Endometrial microvascular endothelial cells (primary cell): ENCODE measurements around the gene SH3RF1. TPM values are rescaled to one million over a fixed set of nuclear protein-coding genes. Genes with fewer than 3 reads are reported as not detected.

ENCODE experiments used
- in situ Hi-C: cut with HindIII; loops from 2 replicates; pipeline ENCODE4 v1.10.0; 2017; ENCODE audit warnings: low sequenced_read_pairs, low pct_unique_long_range_greater_than_20kb; ENCODE audit errors: inconsistent ontology term
- total RNA-seq: library from RNA; depleted of rRNA; stranded (reverse); fragments of >200 nt; gene quantifications from one replicate; pipeline ENCODE4 v1.2.3, GENCODE V29; 2015; ENCODE audit errors: inconsistent ontology term

Gene SH3RF1
- total RNA-seq, 1 donor from 2014 or later: 34.4 TPM

- in situ Hi-C loops: no loop called here
Observed at GRCh38 chr4:169102026-169102425, 168.7 kb downstream of the SH3RF1 start.

- in situ Hi-C loops: no loop called here
Observed at GRCh38 chr4:169100670-169101101, 170.1 kb downstream of the SH3RF1 start.

GRCh38 chr4:169099771-169100180 lies 171.0 kb downstream of the SH3RF1 start:
- in situ Hi-C loops: no loop called here

GRCh38 chr4:169098969-169099690 lies 171.6 kb downstream of the SH3RF1 start:
- in situ Hi-C loops: no loop called here

- in situ Hi-C loops: no loop called here
Observed at GRCh38 chr4:169098532-169098931, 172.2 kb downstream of the SH3RF1 start.

GRCh38 chr4:169098054-169098497 lies 172.7 kb downstream of the SH3RF1 start:
- in situ Hi-C loops: no loop called here

GRCh38 chr4:169096221-169096620 lies 174.5 kb downstream of the SH3RF1 start:
- in situ Hi-C loops: no loop called here

GRCh38 chr4:169094656-169095231 lies 176.0 kb downstream of the SH3RF1 start:
- in situ Hi-C loops: no loop called here

GRCh38 chr4:169092889-169093522 lies 177.8 kb downstream of the SH3RF1 start:
- in situ Hi-C loops: no loop called here

GRCh38 chr4:169090484-169091215 lies 180.1 kb downstream of the SH3RF1 start:
- in situ Hi-C loops: no loop called here

GRCh38 chr4:169089004-169089403 lies 181.8 kb downstream of the SH3RF1 start:
- in situ Hi-C loops: no loop called here

GRCh38 chr4:169084954-169085353 lies 185.8 kb downstream of the SH3RF1 start:
- in situ Hi-C loops: no loop called here

GRCh38 chr4:169080981-169081380 lies 189.8 kb downstream of the SH3RF1 start:
- in situ Hi-C loops: no loop called here

GRCh38 chr4:169079942-169080827 lies 190.6 kb downstream of the SH3RF1 start:
- in situ Hi-C loops: no loop called here

- in situ Hi-C loops: no loop called here
Observed at GRCh38 chr4:169074117-169074516, 196.6 kb downstream of the SH3RF1 start.

GRCh38 chr4:169071747-169072146 lies 199.0 kb downstream of the SH3RF1 start:
- in situ Hi-C loops: no loop called here

- in situ Hi-C loops: no loop called here
Observed at GRCh38 chr4:169070895-169071218, 199.9 kb downstream of the SH3RF1 start.

- in situ Hi-C loops: no loop called here
Observed at GRCh38 chr4:169070071-169070894, 200.5 kb downstream of the SH3RF1 start.
